ENCODE results near the gene PAQR9.

DNA sequence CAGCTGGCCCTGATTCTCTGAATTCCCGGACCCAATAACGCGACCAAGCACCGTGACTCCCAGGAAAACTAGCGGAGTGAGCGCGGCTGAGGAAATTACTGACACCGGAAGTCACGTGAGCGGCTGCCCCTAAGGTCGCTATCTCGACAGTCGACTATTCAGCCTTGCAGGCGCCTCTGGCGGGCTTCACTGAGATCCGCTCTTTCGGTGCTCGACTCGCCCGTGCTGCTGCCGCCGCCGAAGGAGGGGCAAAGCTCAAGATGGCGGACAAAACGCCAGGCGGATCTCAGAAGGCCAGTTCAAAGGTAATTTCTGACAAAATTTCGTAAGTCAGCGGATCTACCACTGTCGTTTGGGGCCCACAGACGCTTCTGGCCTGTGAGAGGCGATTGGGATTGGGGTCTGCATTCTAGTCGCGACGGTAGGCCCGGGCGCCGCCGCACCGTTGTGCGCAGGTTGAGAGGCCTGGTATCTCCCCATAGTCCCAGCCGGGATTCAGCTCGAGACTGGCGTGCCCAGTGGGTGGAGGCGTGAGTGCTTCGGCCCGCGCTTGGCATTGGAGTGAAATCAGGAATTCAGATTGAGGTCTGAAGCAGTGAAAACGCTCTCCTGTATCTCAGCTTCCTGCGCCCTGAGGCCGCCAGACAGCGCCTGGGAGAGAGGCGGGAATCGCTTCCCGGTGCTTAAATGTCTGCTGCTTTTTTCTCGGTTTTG, 38.1 kb upstream of the PAQR9 start, which contains the start of gene U2SURP:
- TF ChIP-seq, protein P1, sequence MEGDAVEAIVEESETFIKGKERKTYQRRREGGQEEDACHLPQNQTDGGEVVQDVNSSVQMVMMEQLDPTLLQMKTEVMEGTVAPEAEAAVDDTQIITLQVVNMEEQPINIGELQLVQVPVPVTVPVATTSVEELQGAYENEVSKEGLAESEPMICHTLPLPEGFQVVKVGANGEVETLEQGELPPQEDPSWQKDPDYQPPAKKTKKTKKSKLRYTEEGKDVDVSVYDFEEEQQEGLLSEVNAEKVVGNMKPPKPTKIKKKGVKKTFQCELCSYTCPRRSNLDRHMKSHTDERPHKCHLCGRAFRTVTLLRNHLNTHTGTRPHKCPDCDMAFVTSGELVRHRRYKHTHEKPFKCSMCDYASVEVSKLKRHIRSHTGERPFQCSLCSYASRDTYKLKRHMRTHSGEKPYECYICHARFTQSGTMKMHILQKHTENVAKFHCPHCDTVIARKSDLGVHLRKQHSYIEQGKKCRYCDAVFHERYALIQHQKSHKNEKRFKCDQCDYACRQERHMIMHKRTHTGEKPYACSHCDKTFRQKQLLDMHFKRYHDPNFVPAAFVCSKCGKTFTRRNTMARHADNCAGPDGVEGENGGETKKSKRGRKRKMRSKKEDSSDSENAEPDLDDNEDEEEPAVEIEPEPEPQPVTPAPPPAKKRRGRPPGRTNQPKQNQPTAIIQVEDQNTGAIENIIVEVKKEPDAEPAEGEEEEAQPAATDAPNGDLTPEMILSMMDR (IDR thresholded peaks at IDR 0.05), result no peak
- peak; percentile 89 for TF ChIP-seq POLR2A (IDR thresholded peaks at IDR 0.05)
